ENCODE data around the gene CRACDL. TPM values are rescaled to one million over a fixed set of nuclear protein-coding genes. Genes with fewer than 3 reads are reported as not detected.

The CRACDL gene
- total and polyA plus RNA-seq, 2 of the 13 experiments (the other 11 are each of a cell fraction or from before 2014, with no cell fraction given), result 0.15 to 0.26 TPM

DNA sequence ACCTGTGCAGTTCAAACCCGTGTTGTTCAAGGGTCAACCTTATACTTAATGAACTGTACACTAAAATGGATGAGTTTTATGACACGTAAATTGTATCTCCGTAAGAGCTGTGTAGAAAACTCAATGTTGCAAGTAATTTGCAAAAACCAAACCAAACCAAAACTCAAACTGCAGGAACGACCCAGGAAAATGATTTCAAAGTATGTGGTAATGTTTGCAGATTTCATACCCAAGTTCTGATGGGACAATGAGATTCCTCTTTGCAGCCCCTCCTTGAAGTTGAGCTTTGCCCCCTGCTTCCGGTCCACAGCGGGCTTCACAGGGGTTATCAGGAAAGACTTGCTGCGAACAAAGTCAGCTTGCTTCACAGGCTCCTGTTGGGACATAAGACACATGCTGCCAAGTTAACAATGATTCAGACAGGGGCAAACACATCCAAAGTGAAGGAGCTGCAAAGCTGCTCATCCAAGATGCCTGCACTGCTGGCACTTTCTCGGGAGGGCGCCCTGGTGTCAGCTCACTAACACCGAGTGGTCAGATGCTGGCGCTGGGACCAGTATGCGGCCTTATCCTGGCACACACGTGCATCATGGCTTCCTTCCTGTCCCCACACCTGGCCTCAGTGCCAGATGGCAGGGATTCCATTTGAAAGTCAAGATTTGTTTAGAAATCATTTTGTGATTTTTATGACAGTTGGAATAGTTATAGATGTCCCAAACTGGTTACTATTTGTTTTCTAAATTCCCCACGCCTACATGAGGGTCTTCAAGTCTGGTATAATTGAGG lies 139.9 kb downstream of the CRACDL start (continued):
- TF ChIP-seq, protein P1, sequence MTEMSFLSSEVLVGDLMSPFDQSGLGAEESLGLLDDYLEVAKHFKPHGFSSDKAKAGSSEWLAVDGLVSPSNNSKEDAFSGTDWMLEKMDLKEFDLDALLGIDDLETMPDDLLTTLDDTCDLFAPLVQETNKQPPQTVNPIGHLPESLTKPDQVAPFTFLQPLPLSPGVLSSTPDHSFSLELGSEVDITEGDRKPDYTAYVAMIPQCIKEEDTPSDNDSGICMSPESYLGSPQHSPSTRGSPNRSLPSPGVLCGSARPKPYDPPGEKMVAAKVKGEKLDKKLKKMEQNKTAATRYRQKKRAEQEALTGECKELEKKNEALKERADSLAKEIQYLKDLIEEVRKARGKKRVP (CRISPR knock-in tag; IDR thresholded peaks at IDR 0.05), result peak in 1 of 2 experiments; percentile 82; a peak in 2 of 4 replicates
- TF ChIP-seq, protein P2, sequence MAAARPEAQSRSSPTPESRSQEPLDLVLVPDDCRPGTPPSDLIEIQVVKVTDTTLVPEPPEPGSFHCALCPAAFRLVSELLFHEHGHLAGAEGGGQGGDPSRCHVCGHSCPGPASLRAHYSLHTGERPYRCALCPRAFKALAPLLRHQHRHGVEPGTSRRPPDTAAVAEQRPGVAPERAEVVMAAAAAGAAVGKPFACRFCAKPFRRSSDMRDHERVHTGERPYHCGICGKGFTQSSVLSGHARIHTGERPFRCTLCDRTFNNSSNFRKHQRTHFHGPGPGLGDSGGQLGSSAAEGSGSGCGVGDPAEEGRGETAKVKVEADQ (CRISPR knock-in tag; IDR thresholded peaks at IDR 0.05; ENCODE audit: borderline replicate concordance), result peak; percentile 75; the same call in 1 of the 2 replicates
- no peak; the same call in 1 of the 2 replicates for TF ChIP-seq JDP2 (CRISPR knock-in tag; IDR thresholded peaks at IDR 0.05; ENCODE audit: borderline replicate concordance)
- TF ChIP-seq NR2C2 (CRISPR knock-in tag; IDR thresholded peaks at IDR 0.05; ENCODE audit: borderline replicate concordance), result peak; percentile 89
- TF ChIP-seq MYNN (CRISPR knock-in tag; IDR thresholded peaks at IDR 0.05; ENCODE audit: low read depth), result peak; percentile 78; the same call in 1 of the 2 replicates
- TF ChIP-seq ARHGAP35 (CRISPR knock-in tag; IDR thresholded peaks at IDR 0.05; ENCODE audit: borderline replicate concordance), result no peak; the same call in 1 of the 2 replicates
- peak; percentile 54 for TF ChIP-seq PHF8 (CRISPR knock-in tag; IDR thresholded peaks at IDR 0.05)
- TF ChIP-seq PRPF4 (IDR thresholded peaks at IDR 0.05; ENCODE audit: low read depth, low read length, poor library complexity, severe bottlenecking), result no peak
- TF ChIP-seq POGZ (CRISPR knock-in tag; IDR thresholded peaks at IDR 0.05), result peak; percentile 90
- TF ChIP-seq ZNF224 (CRISPR knock-in tag; IDR thresholded peaks at IDR 0.05), result peak; percentile 89; the same call in 1 of the 2 replicates
- 0 out of 2 replicates have a peak, but pooled peaks have one; percentile 21 for TF ChIP-seq ZNF264 (CRISPR knock-in tag; IDR thresholded peaks at IDR 0.05)
- TF ChIP-seq ZFP36L1 (CRISPR knock-in tag; IDR thresholded peaks at IDR 0.05), result no peak; the same call in 1 of the 2 replicates
- TF ChIP-seq CBX5 (CRISPR knock-in tag; IDR thresholded peaks at IDR 0.05; ENCODE audit: borderline replicate concordance), result peak; percentile 92; the same call in 1 of the 2 replicates
- TF ChIP-seq ZNF768 (CRISPR knock-in tag; IDR thresholded peaks at IDR 0.05), result peak; percentile 27; the same call in 1 of the 2 replicates
- TF ChIP-seq ZNF607 (CRISPR knock-in tag; IDR thresholded peaks at IDR 0.05; ENCODE audit: borderline replicate concordance), result peak; percentile 81
- TF ChIP-seq, protein P3, sequence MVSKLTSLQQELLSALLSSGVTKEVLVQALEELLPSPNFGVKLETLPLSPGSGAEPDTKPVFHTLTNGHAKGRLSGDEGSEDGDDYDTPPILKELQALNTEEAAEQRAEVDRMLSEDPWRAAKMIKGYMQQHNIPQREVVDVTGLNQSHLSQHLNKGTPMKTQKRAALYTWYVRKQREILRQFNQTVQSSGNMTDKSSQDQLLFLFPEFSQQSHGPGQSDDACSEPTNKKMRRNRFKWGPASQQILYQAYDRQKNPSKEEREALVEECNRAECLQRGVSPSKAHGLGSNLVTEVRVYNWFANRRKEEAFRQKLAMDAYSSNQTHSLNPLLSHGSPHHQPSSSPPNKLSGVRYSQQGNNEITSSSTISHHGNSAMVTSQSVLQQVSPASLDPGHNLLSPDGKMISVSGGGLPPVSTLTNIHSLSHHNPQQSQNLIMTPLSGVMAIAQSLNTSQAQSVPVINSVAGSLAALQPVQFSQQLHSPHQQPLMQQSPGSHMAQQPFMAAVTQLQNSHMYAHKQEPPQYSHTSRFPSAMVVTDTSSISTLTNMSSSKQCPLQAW (CRISPR knock-in tag; IDR thresholded peaks at IDR 0.05), result peak; percentile 92
- TF ChIP-seq, protein P4, sequence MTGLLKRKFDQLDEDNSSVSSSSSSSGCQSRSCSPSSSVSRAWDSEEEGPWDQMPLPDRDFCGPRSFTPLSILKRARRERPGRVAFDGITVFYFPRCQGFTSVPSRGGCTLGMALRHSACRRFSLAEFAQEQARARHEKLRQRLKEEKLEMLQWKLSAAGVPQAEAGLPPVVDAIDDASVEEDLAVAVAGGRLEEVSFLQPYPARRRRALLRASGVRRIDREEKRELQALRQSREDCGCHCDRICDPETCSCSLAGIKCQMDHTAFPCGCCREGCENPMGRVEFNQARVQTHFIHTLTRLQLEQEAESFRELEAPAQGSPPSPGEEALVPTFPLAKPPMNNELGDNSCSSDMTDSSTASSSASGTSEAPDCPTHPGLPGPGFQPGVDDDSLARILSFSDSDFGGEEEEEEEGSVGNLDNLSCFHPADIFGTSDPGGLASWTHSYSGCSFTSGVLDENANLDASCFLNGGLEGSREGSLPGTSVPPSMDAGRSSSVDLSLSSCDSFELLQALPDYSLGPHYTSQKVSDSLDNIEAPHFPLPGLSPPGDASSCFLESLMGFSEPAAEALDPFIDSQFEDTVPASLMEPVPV (CRISPR knock-in tag; IDR thresholded peaks at IDR 0.05), result peak; percentile 87
- TF ChIP-seq ZNF652 (CRISPR knock-in tag; IDR thresholded peaks at IDR 0.05; ENCODE audit: borderline replicate concordance, low read depth), result 0 out of 2 replicates have a peak, but pooled peaks have one; percentile 10
- TF ChIP-seq MXD4 (CRISPR knock-in tag; IDR thresholded peaks at IDR 0.05), result peak; percentile 80; the same call in 1 of the 2 replicates
- TF ChIP-seq, protein P5, sequence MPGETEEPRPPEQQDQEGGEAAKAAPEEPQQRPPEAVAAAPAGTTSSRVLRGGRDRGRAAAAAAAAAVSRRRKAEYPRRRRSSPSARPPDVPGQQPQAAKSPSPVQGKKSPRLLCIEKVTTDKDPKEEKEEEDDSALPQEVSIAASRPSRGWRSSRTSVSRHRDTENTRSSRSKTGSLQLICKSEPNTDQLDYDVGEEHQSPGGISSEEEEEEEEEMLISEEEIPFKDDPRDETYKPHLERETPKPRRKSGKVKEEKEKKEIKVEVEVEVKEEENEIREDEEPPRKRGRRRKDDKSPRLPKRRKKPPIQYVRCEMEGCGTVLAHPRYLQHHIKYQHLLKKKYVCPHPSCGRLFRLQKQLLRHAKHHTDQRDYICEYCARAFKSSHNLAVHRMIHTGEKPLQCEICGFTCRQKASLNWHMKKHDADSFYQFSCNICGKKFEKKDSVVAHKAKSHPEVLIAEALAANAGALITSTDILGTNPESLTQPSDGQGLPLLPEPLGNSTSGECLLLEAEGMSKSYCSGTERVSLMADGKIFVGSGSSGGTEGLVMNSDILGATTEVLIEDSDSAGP (CRISPR knock-in tag; IDR thresholded peaks at IDR 0.05; ENCODE audit: borderline replicate concordance), result peak; percentile 89; the same call in 1 of the 2 replicates
- peak; percentile 57; the same call in 1 of the 2 replicates for TF ChIP-seq SP140L (CRISPR knock-in tag; IDR thresholded peaks at IDR 0.05; ENCODE audit: borderline replicate concordance)
